ENCODE results near the gene MED12L. TPM values are rescaled to one million over a fixed set of nuclear protein-coding genes. Genes with fewer than 3 reads are reported as not detected.

MED12L gene
- total RNA-seq, 2 experiments from 2014 or later: 12.6 to 32.7 TPM

- CTCF ChIA-PET (ENCODE audit: unreplicated experiment): no interaction called here
- Histone ChIP-seq H3K4me2 (ENCODE audit: low read length) (no peak overlapping the region), H3K4me1 (ENCODE audit: insufficient read depth, low read length, poor library complexity, severe bottlenecking) (peaks cover 12% of the 10 kb centered on the region), H4K20me1 (ENCODE audit: insufficient read depth, low read length) (no peaks in the 10 kb centered on the region), H3K4me3 (ENCODE audit: low read depth, low read length, poor library complexity, severe bottlenecking) (no peak overlapping the region), H3K36me3 (ENCODE audit: insufficient read depth, low read length) (no peaks in the 10 kb centered on the region), H3K9me3 (ENCODE audit: low read length) (no peaks in the 10 kb centered on the region), H3K27ac (ENCODE audit: low read depth, low read length, poor library complexity, severe bottlenecking) (no peak overlapping the region), H3K9me2 (ENCODE audit: insufficient read depth, low read length) (no peaks in the 10 kb centered on the region), H2AFZ (ENCODE audit: low read length) (no peak overlapping the region), H3K79me2 (ENCODE audit: insufficient read depth, low read depth, low read length) (no peaks in the 10 kb centered on the region)
- TF ChIP-seq EZH2phosphoT487 (IDR thresholded peaks at IDR 0.05; ENCODE audit: borderline replicate concordance, low read depth, low read length) (no peak), CTCF (conservative IDR thresholded peaks at IDR 0.05; ENCODE audit: low read length) (no peak)
- no TSS peak for BruUV-seq (replicated peaks)
- intact Hi-C loops (cut with micrococcal nuclease; ENCODE audit: unreplicated experiment): loop anchor here (2.0 to 10.0 kb wide), 4 partner anchors 49 to 609 kb away; partner anchors contain the start of gene P2RY13
- no peak for DNase-seq (ENCODE audit: low spot score)
- POLR2A ChIA-PET: no interaction called here
These were observed 140.7 kb downstream of the MED12L start for GRCh38 chr3:151226088-151226563.

GRCh38 chr3:151226825-151227224, 141.4 kb downstream of the MED12L start:
- TF ChIP-seq CTCF (conservative IDR thresholded peaks at IDR 0.05; ENCODE audit: low read length) (no peak), EZH2phosphoT487 (IDR thresholded peaks at IDR 0.05; ENCODE audit: borderline replicate concordance, low read depth, low read length) (no peak)
- Histone ChIP-seq H2AFZ (ENCODE audit: low read length) (no peak overlapping the region), H3K79me2 (ENCODE audit: insufficient read depth, low read depth, low read length) (no peaks in the 10 kb centered on the region), H3K4me1 (ENCODE audit: insufficient read depth, low read length, poor library complexity, severe bottlenecking) (peaks cover 12% of the 10 kb centered on the region), H3K4me2 (ENCODE audit: low read length) (no peak overlapping the region), H4K20me1 (ENCODE audit: insufficient read depth, low read length) (no peaks in the 10 kb centered on the region), H3K27ac (ENCODE audit: low read depth, low read length, poor library complexity, severe bottlenecking) (no peak overlapping the region), H3K9me3 (ENCODE audit: low read length) (no peaks in the 10 kb centered on the region), H3K36me3 (ENCODE audit: insufficient read depth, low read length) (no peaks in the 10 kb centered on the region), H3K4me3 (ENCODE audit: low read depth, low read length, poor library complexity, severe bottlenecking) (no peak overlapping the region), H3K9me2 (ENCODE audit: insufficient read depth, low read length) (no peaks in the 10 kb centered on the region)
- POLR2A ChIA-PET: no interaction called here
- CTCF ChIA-PET (ENCODE audit: unreplicated experiment): no interaction called here
- no TSS peak for BruUV-seq (replicated peaks)
- intact Hi-C loops (cut with micrococcal nuclease; ENCODE audit: unreplicated experiment): loop anchor here (1.0 to 10.0 kb wide), 5 partner anchors 48 to 608 kb away; partner anchors contain the start of gene P2RY13
- DNase-seq (ENCODE audit: low spot score): no peak

- H2AFZ ChIP-seq (ENCODE audit: low read length): no peak overlapping the region
- POLR2A ChIA-PET: interaction anchor here (1.2 to 1.4 kb wide), 2 partner anchors 11 to 51 kb away, joined by 3 to 6 read pairs; partner anchors contain the start of gene P2RY14
- no peaks in the 10 kb centered on the region for H3K79me2 ChIP-seq (ENCODE audit: insufficient read depth, low read depth, low read length)
- intact Hi-C loops (cut with micrococcal nuclease; ENCODE audit: unreplicated experiment): loop anchor here (1.0 to 10.0 kb wide), 5 partner anchors 47 to 607 kb away; partner anchors contain the start of gene P2RY13
- peak overlapping the region; percentile 27; the same call in 1 of the 2 replicates for H3K4me2 ChIP-seq (ENCODE audit: low read length)
- no peaks in the 10 kb centered on the region for H3K36me3 ChIP-seq (ENCODE audit: insufficient read depth, low read length)
- H3K4me1 ChIP-seq (ENCODE audit: insufficient read depth, low read length, poor library complexity, severe bottlenecking): peaks cover 12% of the 10 kb centered on the region
- no peaks in the 10 kb centered on the region for H3K9me2 ChIP-seq (ENCODE audit: insufficient read depth, low read length)
- H3K9me3 ChIP-seq (ENCODE audit: low read length): no peaks in the 10 kb centered on the region
- H3K27ac ChIP-seq (ENCODE audit: low read depth, low read length, poor library complexity, severe bottlenecking): no peak overlapping the region
- no peaks in the 10 kb centered on the region for H4K20me1 ChIP-seq (ENCODE audit: insufficient read depth, low read length)
- H3K4me3 ChIP-seq (ENCODE audit: low read depth, low read length, poor library complexity, severe bottlenecking): no peak overlapping the region
- no peak for TF ChIP-seq EZH2phosphoT487 (IDR thresholded peaks at IDR 0.05; ENCODE audit: borderline replicate concordance, low read depth, low read length)
- TF ChIP-seq CTCF (conservative IDR thresholded peaks at IDR 0.05; ENCODE audit: low read length): no peak
- BruUV-seq (replicated peaks): no TSS peak
- CTCF ChIA-PET (ENCODE audit: unreplicated experiment): interaction anchor here (1.3 to 2.4 kb wide), 2 partner anchors 51 to 55 kb away, joined by 5 to 6 read pairs; partner anchors contain the start of gene P2RY14
- no peak for DNase-seq (ENCODE audit: low spot score)
These were observed 141.9 kb downstream of the MED12L start for GRCh38 chr3:151227266-151227806.

All from OCI-LY7 (cell line).